ENCODE results near the gene VKORC1. TPM values are rescaled to one million over a fixed set of nuclear protein-coding genes. Genes with fewer than 3 reads are reported as not detected.

VKORC1 gene
- total and polyA plus RNA-seq, 2 donors (not counting 1 experiment from before 2014, with no cell fraction given) = 118 to 301 TPM

- TF ChIP-seq EZH2 (IDR thresholded peaks at IDR 0.05; ENCODE audit: low read length, missing control alignments) = no peak
- TF ChIP-seq CTCF (conservative IDR thresholded peaks at IDR 0.05 in 1 of 2, IDR thresholded peaks at IDR 0.05 in 1 of 2; ENCODE audit: low read depth in 1 of 2, low read length in 2 of 2) = no peak
- Histone ChIP-seq H3K4me1 (ENCODE audit: control insufficient read depth, extremely low read depth, insufficient read depth, low read length) (peaks cover 7% of the 10 kb centered on the region), H3K9me3 (ENCODE audit: control insufficient read depth, insufficient read depth, low read depth, low read length) (no peaks in the 10 kb centered on the region), H4K20me1 (ENCODE audit: control insufficient read depth, extremely low read depth, insufficient read depth, low read length) (no peaks in the 10 kb centered on the region), H3K79me2 (ENCODE audit: control insufficient read depth, insufficient read depth, low read length) (no peaks in the 10 kb centered on the region), H3K27me3 (ENCODE audit: control insufficient read depth, insufficient read depth, low read length) (no peaks in the 10 kb centered on the region), H3K9ac (ENCODE audit: insufficient read depth, low read length) (no peak overlapping the region), H3K4me3 (replicated peaks in 1 of 4; ENCODE audit: control extremely low read depth in 1 of 4, insufficient read depth in 1 of 4, low read depth in 3 of 4, low read length in 4 of 4) (no peak overlapping the region), H2AFZ (ENCODE audit: low read length) (no peak overlapping the region), H3K4me2 (ENCODE audit: extremely low read depth, insufficient read depth, low read length) (no peak overlapping the region), H3K27ac (ENCODE audit: insufficient read depth, low read length) (no peak overlapping the region), H3K36me3 (ENCODE audit: control insufficient read depth, insufficient read depth, low read length) (peaks cover 2% of the 10 kb centered on the region)
- DNase-seq (ENCODE audit: low read depth in 2 of 2) = no peak
Observed at GRCh38 chr16:31055613-31056012, 39.0 kb downstream of the VKORC1 start.

- no peak overlapping the region for H3K9ac ChIP-seq (ENCODE audit: insufficient read depth, low read length)
- H3K27me3 ChIP-seq (ENCODE audit: control insufficient read depth, insufficient read depth, low read length) = no peaks in the 10 kb centered on the region
- peak overlapping the region; percentile 23 for H2AFZ ChIP-seq (ENCODE audit: low read length)
- H3K4me2 ChIP-seq (ENCODE audit: extremely low read depth, insufficient read depth, low read length) = peak overlapping the region; percentile 18
- H3K27ac ChIP-seq (ENCODE audit: insufficient read depth, low read length) = peak overlapping the region; percentile 75
- H3K9me3 ChIP-seq (ENCODE audit: control insufficient read depth, insufficient read depth, low read depth, low read length) = no peaks in the 10 kb centered on the region
- H3K36me3 ChIP-seq (ENCODE audit: control insufficient read depth, insufficient read depth, low read length) = no peaks in the 10 kb centered on the region
- peaks cover 7% of the 10 kb centered on the region for H3K4me1 ChIP-seq (ENCODE audit: control insufficient read depth, extremely low read depth, insufficient read depth, low read length)
- TF ChIP-seq CTCF (conservative IDR thresholded peaks at IDR 0.05 in 1 of 2, IDR thresholded peaks at IDR 0.05 in 1 of 2; ENCODE audit: low read depth in 1 of 2, low read length in 2 of 2) = no peak
- no peak for TF ChIP-seq EZH2 (IDR thresholded peaks at IDR 0.05; ENCODE audit: low read length, missing control alignments)
- no peak overlapping the region for H3K4me3 ChIP-seq (replicated peaks in 1 of 4; ENCODE audit: control extremely low read depth in 1 of 4, insufficient read depth in 1 of 4, low read depth in 3 of 4, low read length in 4 of 4)
- H4K20me1 ChIP-seq (ENCODE audit: control insufficient read depth, extremely low read depth, insufficient read depth, low read length) = no peaks in the 10 kb centered on the region
- peak; percentile 92 to 96 for DNase-seq (ENCODE audit: low read depth in 2 of 2)
- H3K79me2 ChIP-seq (ENCODE audit: control insufficient read depth, insufficient read depth, low read length) = no peaks in the 10 kb centered on the region
Observed at GRCh38 chr16:31052114-31052513, 42.5 kb downstream of the VKORC1 start.

GRCh38 chr16:31050280-31051030 lies 44.1 kb downstream of the VKORC1 start:
- DNase-seq (ENCODE audit: low read depth in 2 of 2) = peak in 1 of 2 donors; percentile 14
- H3K36me3 ChIP-seq (ENCODE audit: control insufficient read depth, insufficient read depth, low read length) = no peaks in the 10 kb centered on the region
- no peaks in the 10 kb centered on the region for H3K79me2 ChIP-seq (ENCODE audit: control insufficient read depth, insufficient read depth, low read length)
- H3K4me2 ChIP-seq (ENCODE audit: extremely low read depth, insufficient read depth, low read length) = no peak overlapping the region
- H3K9me3 ChIP-seq (ENCODE audit: control insufficient read depth, insufficient read depth, low read depth, low read length) = no peaks in the 10 kb centered on the region
- peaks cover 7% of the 10 kb centered on the region for H3K4me1 ChIP-seq (ENCODE audit: control insufficient read depth, extremely low read depth, insufficient read depth, low read length)
- no peak for TF ChIP-seq CTCF (conservative IDR thresholded peaks at IDR 0.05 in 1 of 2, IDR thresholded peaks at IDR 0.05 in 1 of 2; ENCODE audit: low read depth in 1 of 2, low read length in 2 of 2)
- TF ChIP-seq EZH2 (IDR thresholded peaks at IDR 0.05; ENCODE audit: low read length, missing control alignments) = no peak
- no peak overlapping the region for H2AFZ ChIP-seq (ENCODE audit: low read length)
- no peaks in the 10 kb centered on the region for H4K20me1 ChIP-seq (ENCODE audit: control insufficient read depth, extremely low read depth, insufficient read depth, low read length)
- H3K27ac ChIP-seq (ENCODE audit: insufficient read depth, low read length) = no peak overlapping the region
- H3K9ac ChIP-seq (ENCODE audit: insufficient read depth, low read length) = no peak overlapping the region
- H3K4me3 ChIP-seq (replicated peaks in 1 of 4; ENCODE audit: control extremely low read depth in 1 of 4, insufficient read depth in 1 of 4, low read depth in 3 of 4, low read length in 4 of 4) = no peak overlapping the region
- no peaks in the 10 kb centered on the region for H3K27me3 ChIP-seq (ENCODE audit: control insufficient read depth, insufficient read depth, low read length)

All from fibroblast of lung (primary cell).